Right renal pelvis (tissue), 4 donors: ENCODE measurements around the gene BLTP2. TPM values are rescaled to one million over a fixed set of nuclear protein-coding genes. Genes with fewer than 3 reads are reported as not detected.
"Not testable (repeated sequence)": the region's sequence is repeated elsewhere in the genome, so short reads cannot be mapped to it uniquely, and the experiment has no call there.

Source experiments
- DNase-seq, 4 donors: peaks; one replicate each; pipeline ENCODE4 v3.0.0-alpha.2; 2013; ENCODE audit warnings: low read depth in 4 of 4, low spot score in 3 of 4, missing footprints in 1 of 4
- polyA plus RNA-seq, 4 donors: library from polyadenylated mRNA; unstranded; fragments of 120-200 nt; gene quantifications; one replicate each; pipeline ENCODE4 v1.2.1, GENCODE V29; 2013; ENCODE audit not compliant: insufficient read length in 4 of 4

The BLTP2 gene
- polyA plus RNA-seq, 4 donors, result 77.8 to 90.5 (median 81.2) TPM

- no peak for DNase-seq
These were observed 3.7 kb upstream of the BLTP2 start for GRCh38 chr17:28648698-28649097.

DNA sequence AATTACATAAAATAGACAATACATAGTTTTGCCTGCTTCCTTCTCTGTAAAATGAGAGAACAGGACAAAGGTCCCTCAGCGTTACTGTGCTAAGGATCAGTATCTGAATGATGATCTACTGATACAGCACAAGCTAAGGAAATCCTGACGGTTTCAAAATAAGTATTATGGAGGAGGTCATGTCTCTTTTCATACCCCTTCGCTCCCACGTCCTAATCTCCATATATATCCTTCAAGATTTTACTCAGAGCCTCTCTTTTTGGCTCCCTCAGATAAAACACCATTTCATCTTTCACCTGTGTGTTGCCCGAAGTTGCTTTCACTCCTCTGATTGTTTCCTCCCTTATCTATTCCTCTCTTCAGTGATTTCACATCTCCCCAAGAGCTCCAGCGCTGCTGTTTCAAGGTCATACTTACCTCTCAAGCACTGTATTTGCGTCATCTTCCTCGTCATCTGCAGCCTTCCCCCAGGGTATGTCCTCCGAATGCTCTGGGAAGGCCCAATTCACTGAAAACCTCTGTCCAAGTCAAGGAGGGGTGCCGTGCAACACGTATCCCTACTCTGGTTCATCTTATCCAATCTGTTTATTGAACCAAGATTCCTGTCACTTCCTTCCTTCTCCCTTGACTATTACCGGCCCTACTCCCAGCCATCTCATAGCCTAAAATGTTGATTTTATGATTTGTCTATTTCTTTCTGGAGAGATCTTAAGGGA, 1.2 kb upstream of the BLTP2 start:
- no peak for DNase-seq

GRCh38 chr17:28645576-28645939, 600 bp upstream of the BLTP2 start:
- no peak for DNase-seq

GRCh38 chr17:28643983-28644786, 773 bp downstream of the BLTP2 start:
- no peak for DNase-seq

- no peak for DNase-seq
These were observed 3.4 kb downstream of the BLTP2 start for GRCh38 chr17:28641579-28641978.

DNA sequence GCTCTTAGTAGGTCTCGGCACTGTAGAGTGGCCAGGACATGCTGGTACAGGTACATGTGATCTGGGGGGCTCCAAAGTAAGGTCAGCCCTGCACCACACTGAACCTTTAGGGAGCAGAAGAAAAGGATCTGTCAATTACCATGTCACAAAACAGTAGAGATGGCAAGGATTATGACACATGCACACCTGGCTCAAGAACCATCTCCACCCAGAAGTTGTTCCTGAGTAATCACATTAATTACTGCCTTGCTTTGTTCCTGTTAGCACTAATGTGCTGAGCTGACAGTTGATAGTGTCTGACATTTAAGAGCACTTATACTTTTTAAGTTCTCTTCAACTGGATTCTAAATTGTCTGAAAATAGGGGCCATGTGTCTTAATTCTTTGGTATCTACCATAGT, 9.5 kb downstream of the BLTP2 start:
- DNase-seq, result no peak

- no peak for DNase-seq
These were observed 10.6 kb downstream of the BLTP2 start for GRCh38 chr17:28634206-28634865.

DNA sequence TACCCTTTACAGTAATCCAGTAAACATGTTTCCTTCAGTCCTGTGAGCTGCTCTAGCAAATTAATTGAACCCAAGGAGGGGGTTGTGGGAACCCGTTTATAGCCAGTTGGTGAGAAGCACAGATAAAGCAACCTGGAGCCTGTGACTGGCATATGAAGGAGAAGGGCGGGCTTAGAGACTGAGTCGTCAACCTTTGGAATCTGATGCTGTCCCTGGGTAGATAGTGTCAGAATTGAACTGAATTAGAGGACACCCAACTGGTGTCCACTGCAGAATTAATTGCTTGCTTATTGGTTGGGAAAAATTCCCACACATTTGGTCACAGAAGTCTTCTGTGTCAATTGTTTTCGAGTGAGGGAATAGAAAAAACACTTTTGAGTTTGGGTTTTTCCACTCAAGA, 18.1 kb downstream of the BLTP2 start:
- no peak for DNase-seq

- no peak for DNase-seq
These were observed 20.8 kb downstream of the BLTP2 start for GRCh38 chr17:28624148-28624547.

DNA sequence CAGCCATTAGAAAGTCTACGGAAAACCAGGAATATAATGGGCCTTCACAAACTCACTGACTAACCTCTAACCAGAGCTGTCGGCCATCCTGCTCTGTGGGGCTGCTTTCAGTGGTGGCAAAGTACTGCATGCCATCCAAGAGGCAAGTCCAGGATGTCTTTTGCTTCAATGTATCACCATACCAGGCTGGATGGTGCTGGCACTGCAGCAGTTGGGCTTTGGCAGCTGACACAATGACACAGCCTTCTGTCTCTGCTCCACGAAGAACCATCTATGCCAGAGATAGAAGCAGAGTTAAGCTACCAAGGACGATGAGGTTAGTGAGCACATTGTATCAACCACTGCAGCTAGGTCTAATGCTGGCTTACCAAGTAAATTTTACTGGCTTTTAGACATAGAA, 21.3 kb downstream of the BLTP2 start:
- no peak for DNase-seq

- DNase-seq, result no peak
These were observed 22.8 kb downstream of the BLTP2 start for GRCh38 chr17:28622186-28622585.

GRCh38 chr17:28620010-28620409, 24.9 kb downstream of the BLTP2 start:
- DNase-seq, result no peak

DNA sequence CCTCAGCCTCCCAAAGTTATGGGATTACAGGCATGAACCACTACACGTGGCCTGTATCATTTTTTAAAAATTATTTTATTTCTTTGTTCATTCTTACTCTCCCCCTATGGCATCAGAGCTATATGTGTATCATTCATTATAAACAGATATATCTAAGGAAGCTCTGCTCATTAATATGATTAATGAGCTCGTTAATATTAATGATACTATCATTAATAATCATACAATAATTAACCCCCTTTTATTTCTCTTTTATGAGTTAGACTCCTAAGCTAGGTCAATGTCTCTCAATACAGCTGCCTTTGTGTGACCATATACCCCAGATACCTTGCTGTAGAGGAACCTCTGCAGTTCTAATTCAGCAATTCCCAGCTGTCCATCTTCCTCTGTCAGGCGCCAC, 26.5 kb downstream of the BLTP2 start:
- DNase-seq, result no peak

DNA sequence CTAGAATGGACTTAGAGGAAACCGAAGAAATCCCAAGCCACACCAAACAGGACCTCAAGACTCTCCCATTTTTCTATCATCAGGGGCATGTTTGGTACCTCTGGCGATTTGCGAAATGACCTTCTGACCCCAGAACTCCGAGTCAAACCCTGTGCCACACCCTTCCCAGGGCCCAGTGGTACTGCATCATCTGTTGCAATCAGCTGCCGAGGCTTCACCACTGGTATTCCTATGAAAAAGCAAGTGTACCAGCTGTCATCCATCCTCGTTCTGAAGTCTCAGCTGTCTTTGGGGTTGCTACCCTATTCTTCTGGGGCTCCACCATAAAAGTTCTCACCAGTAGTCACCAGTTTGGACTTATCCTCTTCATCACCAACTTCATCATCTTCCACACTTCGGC, 28.7 kb downstream of the BLTP2 start:
- no peak for DNase-seq

DNA sequence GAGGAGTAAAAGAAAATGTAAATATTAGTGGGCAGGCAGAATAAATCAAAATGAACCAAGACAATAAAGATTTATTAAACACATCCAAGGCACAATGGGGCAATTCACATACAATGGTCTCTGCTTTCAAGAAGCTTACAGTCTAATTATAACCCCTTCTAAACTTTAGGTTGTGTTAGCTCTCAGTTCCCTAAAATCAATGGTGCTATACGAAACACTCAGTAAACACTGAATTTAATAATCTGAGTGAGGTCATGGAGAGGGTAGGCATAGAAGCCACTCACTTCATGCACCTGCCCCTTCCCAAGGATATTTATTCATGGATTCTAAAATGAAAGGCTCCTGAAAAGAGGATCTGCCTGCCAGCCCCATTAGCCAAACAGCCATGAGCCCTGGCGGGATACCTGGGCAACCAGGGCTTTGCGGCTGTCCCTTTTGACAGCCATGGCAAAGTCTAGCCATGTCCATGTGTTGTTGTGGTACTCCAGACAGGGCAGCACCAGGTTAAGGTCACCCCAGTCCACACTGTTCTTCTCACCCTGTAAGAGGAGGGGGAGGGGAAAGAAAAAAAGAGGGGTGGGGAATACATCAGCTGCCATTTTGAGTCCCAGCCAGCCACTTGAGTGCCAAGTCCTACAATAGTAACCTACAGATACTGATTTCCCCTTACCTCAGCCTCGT, 29.6 kb downstream of the BLTP2 start:
- DNase-seq, result no peak

DNA sequence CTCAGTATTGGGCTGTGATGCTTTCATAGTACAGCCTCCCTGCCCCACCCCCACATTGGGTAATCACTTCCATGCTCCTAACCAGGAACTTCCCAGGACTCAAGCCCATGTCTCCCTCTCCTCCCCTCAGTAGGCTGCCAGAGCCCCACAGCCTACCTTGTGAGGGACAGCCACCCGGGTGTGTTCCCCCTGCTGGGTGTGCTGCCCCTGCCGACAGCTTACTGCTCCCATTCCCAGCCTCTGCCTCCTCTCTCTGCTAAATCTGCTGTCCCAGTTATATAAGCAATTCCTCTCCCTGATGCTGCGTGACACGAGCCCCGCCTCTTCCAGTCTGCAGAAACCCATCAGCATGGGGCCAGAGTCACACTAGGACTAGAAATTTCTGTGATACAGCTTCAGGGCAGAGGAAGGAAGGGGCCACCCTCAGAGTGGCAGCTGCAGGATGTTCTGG, 31.0 kb downstream of the BLTP2 start, which contains the start of gene RSKR:
RSKR (minus strand) TSS at position 255 of the 451 bp plus-strand sequence; CDS start at position 231, 24 bp downstream.
- no peak for DNase-seq

DNA sequence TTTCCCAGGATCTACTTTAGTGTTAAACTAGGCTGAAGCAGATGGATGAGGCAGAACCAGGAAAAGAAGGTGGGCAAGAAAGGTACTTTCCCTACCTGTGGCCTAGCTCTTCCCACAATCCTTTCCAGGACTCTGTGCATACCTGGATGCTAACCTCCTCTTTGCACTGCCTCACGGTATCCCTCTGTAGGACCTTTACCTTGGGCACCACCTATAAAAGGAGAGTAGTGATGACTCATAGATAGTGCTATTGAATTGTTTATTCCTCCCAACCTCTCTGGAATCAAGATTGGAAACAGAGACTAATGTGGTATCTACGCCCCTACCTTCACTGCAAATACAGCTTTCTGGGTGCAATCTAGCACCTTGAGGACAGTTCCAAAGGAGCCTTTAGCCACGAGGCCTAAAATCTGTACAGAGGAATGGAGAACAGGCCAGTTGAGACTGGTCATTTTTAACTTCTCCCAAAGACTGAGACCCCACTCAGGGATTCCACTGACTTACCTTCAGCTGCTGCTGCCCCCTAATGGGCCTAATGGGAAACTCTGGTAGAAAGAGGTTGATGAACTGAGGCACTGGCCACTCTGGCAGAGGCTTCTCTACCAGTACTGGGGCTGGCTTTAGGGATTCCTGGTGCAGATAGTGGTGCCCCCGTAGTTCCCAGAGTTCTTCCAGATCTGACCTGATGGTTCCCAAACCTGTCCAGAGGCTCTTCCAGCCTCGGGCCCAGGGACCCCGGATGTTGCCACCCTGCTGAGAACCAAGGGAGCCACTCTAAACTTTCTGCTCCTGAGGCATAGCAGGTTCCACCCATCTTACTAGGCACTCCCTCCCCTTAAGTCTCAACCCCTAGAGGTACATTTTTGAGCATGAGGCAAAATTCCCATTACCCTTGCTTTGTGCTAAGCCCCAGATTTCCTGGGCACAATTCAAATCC, 31.8 kb downstream of the BLTP2 start:
- DNase-seq, result peak in 2 of 4 donors; percentile 12 to 26

DNA sequence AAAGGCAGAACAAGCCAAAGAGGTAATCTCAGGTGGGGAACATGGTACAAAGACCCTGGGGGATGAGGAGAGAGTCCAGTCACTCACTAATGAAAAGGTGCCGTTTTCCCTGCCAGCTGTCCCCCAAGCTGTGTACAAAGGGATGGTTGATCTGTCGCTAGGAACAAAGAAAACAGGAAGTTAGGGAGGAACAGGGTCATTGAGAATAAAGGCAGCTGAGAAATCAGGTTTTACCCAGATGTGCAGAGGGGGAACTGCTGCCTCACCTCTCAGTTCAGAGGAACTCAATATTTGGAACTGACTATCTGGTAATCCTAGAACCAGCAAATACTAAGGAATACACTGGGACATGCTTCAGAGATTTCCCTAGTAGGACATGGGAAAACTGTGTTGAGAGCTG, 32.4 kb downstream of the BLTP2 start:
- DNase-seq, result no peak

GRCh38 chr17:28610376-28610775, 34.6 kb downstream of the BLTP2 start:
- DNase-seq, result no peak

GRCh38 chr17:28604031-28604430, 40.9 kb downstream of the BLTP2 start:
- not testable (repeated sequence) for DNase-seq
